Esophagus muscularis mucosa (tissue), 4 donors: Measurements from ENCODE around the gene TMEM185B. TPM values are rescaled to one million over a fixed set of nuclear protein-coding genes. Genes with fewer than 3 reads are reported as not detected.
A peak's percentile ranks its signal among the peaks of the same experiment; 100 is the strongest.

Source experiments
- DNase-seq: peaks from one replicate; pipeline ENCODE4 v3.0.0-alpha.2; 2017; ENCODE audit errors: extremely low spot score
- H3K27ac ChIP-seq, 4 donors: fragments of 200-600 bp; sonication (generic); replicated peaks in 1 of 4; 1 replicate in 3 of 4; 2 replicates in 1 of 4; pipeline ENCODE4 v1.5.1; 2016 to 2019; ENCODE audit warnings: mild to moderate bottlenecking in 1 of 4
- H3K27me3 ChIP-seq, 4 donors: fragments of 200-600 bp; sonication (generic); one replicate each; pipeline versions ENCODE4 v1.5.1 to v1.6.0; 2016 to 2019
- H3K36me3 ChIP-seq, 4 donors: fragments of 200-600 bp; sonication (generic); one replicate each; pipeline ENCODE4 v1.5.1; 2016 to 2019
- H3K4me1 ChIP-seq, 4 donors: fragments of 200-600 bp; sonication (generic); one replicate each; pipeline ENCODE4 v1.5.1; 2016 to 2019
- H3K4me3 ChIP-seq, 4 donors: fragments of 200-600 bp; sonication (generic); 1 replicate in 2 of 4; 2 replicates in 2 of 4; pipeline ENCODE4 v1.5.1; 2016 to 2019; ENCODE audit warnings: mild to moderate bottlenecking in 4 of 4, moderate library complexity in 1 of 4
- H3K9me3 ChIP-seq, 4 donors: fragments of 200-600 bp; sonication (generic); 1 replicate in 3 of 4; 2 replicates in 1 of 4; pipeline ENCODE4 v1.5.1; 2016 to 2019
- CTCF ChIP-seq, 3 experiments: fragments of 200-600 bp in 2 of 3; fragments of 450-650 bp in 1 of 3; sonication (generic) in 2 of 3; IDR thresholded peaks; one replicate each; pipeline ENCODE4 v1.5.1; 2017 to 2019; ENCODE audit warnings: antibody characterized with exemption in 3 of 3, mild to moderate bottlenecking in 2 of 3, moderate library complexity in 1 of 3
- EP300 ChIP-seq: sonication (generic); formaldehyde crosslinking; IDR thresholded peaks from one replicate; pipeline ENCODE4 v1.6.1; 2017; ENCODE audit warnings: antibody characterized with exemption
- POLR2A ChIP-seq: fragments of 450-650 bp; IDR thresholded peaks from one replicate; pipeline ENCODE4 v1.6.1; 2017; ENCODE audit warnings: antibody characterized with exemption, moderate library complexity, mild to moderate bottlenecking, low read depth
- POLR2AphosphoS5 ChIP-seq, 2 donors: sonication (generic); formaldehyde crosslinking; IDR thresholded peaks; one replicate each; pipeline ENCODE4 v1.6.1; 2017; ENCODE audit warnings: antibody characterized with exemption in 2 of 2
- WGBS: methylation state at CpG from one replicate; pipeline ENCODE4 v1.1.5; 2018; 5-methylcytosine and 5-hydroxymethylcytosine counted together
- intact Hi-C: fragments of 100-400 bp; cut with DNase I; formaldehyde crosslinking; loops from one replicate; pipeline ENCODE4 v1.15.1; 2023
- total RNA-seq, 4 donors: library from RNA; depleted of rRNA; stranded (reverse); fragments of >200 nt; gene quantifications; one replicate each; pipeline versions ENCODE4 v1.1.0 to v1.2.1, GENCODE V29; 2016

The TMEM185B gene
- total RNA-seq, 4 donors from 2014 or later = 21.6 to 33.8 (median 31.9) TPM

- Histone ChIP-seq H3K9me3 (peaks cover 0 to 6% (median 0%) of the 10 kb centered on the region in 4 donors), H3K4me1 (peaks cover 24 to 48% (median 38%) of the 10 kb centered on the region in 4 donors), H3K27me3 (no peaks in the 10 kb centered on the region), H3K27ac (peak overlapping the region; percentile 89 to 94 (median 92)), H3K4me3 (peak overlapping the region; percentile 69 to 83 (median 74)), H3K36me3 (peaks cover 0 to 32% (median 2%) of the 10 kb centered on the region in 4 donors)
- intact Hi-C loops = loop anchor here (10.0 kb wide), 2 partner anchors 92 to 208 kb away; partner anchors contain the start of gene EPB41L5
- TF ChIP-seq CTCF (IDR thresholded peaks at IDR 0.05) (no peak), POLR2AphosphoS5 (IDR thresholded peaks at IDR 0.05) (no peak), POLR2A (no peak), EP300 (no peak)
- WGBS = 85% methylated on average over 32 of the region's 49 CpGs
- no peak for DNase-seq
Observed at GRCh38 chr2:120222186-120223033, 790 bp downstream of the TMEM185B start.

DNA sequence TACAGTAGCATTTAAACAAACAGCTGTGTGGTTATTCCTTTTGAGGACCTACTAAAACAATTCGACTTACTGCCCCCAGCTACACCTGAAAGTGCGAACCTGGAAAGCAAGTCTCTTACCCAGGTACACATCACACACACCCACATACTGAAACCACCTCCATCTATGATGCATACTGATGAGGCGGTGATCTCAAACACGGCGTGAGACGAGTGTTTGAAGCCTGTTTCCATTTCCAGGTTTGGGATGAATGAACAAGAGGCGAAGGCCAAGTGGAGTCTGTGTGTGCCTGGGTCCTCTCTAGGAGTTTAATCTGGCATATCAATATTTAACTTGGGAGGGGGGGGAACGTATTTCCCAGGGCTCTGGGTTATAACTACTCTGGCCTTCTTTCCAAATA lies 1.6 kb downstream of the TMEM185B start:
- TF ChIP-seq EP300 (no peak), CTCF (IDR thresholded peaks at IDR 0.05) (no peak), POLR2AphosphoS5 (IDR thresholded peaks at IDR 0.05) (no peak), POLR2A (no peak)
- intact Hi-C loops = loop anchor here (10.0 kb wide), 2 partner anchors 93 to 207 kb away; partner anchors contain the start of gene EPB41L5
- 98% methylated on average over 8 of the region's 8 CpGs for WGBS
- Histone ChIP-seq H3K4me1 (peaks cover 24 to 48% (median 38%) of the 10 kb centered on the region in 4 donors), H3K4me3 (no peak overlapping the region), H3K27me3 (no peaks in the 10 kb centered on the region), H3K27ac (no peak overlapping the region), H3K9me3 (peaks cover 0 to 6% (median 0%) of the 10 kb centered on the region in 4 donors), H3K36me3 (peaks cover 0 to 32% (median 2%) of the 10 kb centered on the region in 4 donors)
- no peak for DNase-seq

DNA sequence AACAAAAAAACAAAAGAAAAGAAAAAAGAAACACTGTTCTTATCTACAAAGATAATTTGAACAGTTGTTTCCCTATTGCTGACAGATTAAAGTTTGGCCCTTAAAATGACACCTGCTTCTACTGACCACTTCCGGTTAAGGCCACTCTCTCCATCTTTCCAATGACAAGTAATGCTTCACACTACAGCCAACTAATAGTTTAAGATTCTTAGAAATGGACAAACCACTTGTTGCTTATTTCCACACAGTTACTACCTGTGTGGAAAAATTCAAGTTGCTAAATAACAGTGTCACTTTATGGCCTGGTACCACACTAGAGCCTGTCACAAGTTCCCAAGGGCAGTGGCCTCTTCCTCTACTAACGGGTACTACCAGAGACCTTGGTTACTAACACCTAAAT lies 2.4 kb downstream of the TMEM185B start:
- no peak for TF ChIP-seq POLR2A
- TF ChIP-seq POLR2AphosphoS5 (IDR thresholded peaks at IDR 0.05) = no peak
- TF ChIP-seq CTCF (IDR thresholded peaks at IDR 0.05) = no peak
- TF ChIP-seq EP300 = no peak
- no peak for DNase-seq
- Histone ChIP-seq H3K4me3 (no peak overlapping the region), H3K36me3 (peaks cover 0 to 32% (median 2%) of the 10 kb centered on the region in 4 donors), H3K4me1 (peaks cover 24 to 48% (median 38%) of the 10 kb centered on the region in 4 donors), H3K9me3 (peaks cover 0 to 6% (median 0%) of the 10 kb centered on the region in 4 donors), H3K27ac (no peak overlapping the region), H3K27me3 (no peaks in the 10 kb centered on the region)
- intact Hi-C loops = loop anchor here (10.0 kb wide), 2 partner anchors 94 to 206 kb away; partner anchors contain the start of gene EPB41L5
- 85% methylated on average over 2 of the region's 2 CpGs for WGBS

DNA sequence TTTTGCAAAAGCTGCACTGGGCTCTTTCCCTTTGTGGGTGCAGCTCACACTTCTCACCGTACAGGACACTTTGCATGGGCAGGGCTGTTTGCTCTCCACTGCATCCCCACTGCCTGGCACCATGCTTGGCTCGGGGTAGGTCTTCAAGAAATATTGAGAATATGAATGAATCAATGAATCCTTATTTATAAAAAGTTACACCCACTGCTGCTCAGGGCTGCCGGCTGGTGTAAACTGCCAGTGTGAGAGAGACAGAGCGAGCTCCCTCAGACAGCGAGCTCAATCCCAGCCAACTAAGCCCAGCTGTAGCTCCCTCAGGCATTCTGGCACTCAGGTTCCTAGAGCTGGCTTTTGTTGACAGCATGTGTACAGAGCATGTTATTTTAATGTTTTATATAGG lies 3.4 kb downstream of the TMEM185B start:
- Histone ChIP-seq H3K27me3 (no peaks in the 10 kb centered on the region), H3K36me3 (peaks cover 0 to 32% (median 2%) of the 10 kb centered on the region in 4 donors), H3K4me1 (peaks cover 24 to 48% (median 38%) of the 10 kb centered on the region in 4 donors), H3K4me3 (no peak overlapping the region), H3K9me3 (peaks cover 0 to 6% (median 0%) of the 10 kb centered on the region in 4 donors), H3K27ac (no peak overlapping the region)
- TF ChIP-seq POLR2A = no peak
- TF ChIP-seq CTCF (IDR thresholded peaks at IDR 0.05) = no peak
- WGBS = 94% methylated on average over 5 of the region's 5 CpGs
- DNase-seq = no peak
- intact Hi-C loops = loop anchor here (10.0 kb wide), 2 partner anchors 95 to 205 kb away; partner anchors contain the start of gene EPB41L5
